HG02981 (cell line): ENCODE data around the gene ARMC7.

ENCODE experiments used
- ATAC-seq: cut with Tn5 transposase; IDR thresholded peaks from one replicate; pipeline ENCODE4 v1.9.1; 2021; ENCODE audit warnings: mild to moderate bottlenecking, moderate library complexity; ENCODE audit not compliant: unreplicated experiment

ARMC7 gene

DNA sequence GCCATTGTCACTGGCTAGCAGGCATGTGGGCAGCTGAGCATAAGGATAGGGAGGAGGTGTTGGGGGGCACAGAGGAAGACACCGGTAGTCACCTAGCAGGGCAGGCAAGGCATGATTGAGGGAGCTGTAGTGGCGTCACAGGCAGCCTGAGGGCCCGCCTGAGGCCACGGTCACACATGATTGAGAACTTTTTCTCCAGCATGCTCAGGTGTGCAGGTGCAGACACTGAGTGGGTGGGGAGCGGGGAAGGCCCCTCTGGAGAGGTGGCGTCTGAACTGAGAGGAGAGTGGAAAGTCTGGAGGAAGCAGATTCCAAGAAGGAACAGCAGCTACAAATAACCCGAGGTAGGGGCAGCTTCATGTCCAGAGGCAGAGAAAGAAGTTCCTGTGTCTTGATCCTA, 10.9 kb upstream of the ARMC7 start:
- no peak for ATAC-seq

DNA sequence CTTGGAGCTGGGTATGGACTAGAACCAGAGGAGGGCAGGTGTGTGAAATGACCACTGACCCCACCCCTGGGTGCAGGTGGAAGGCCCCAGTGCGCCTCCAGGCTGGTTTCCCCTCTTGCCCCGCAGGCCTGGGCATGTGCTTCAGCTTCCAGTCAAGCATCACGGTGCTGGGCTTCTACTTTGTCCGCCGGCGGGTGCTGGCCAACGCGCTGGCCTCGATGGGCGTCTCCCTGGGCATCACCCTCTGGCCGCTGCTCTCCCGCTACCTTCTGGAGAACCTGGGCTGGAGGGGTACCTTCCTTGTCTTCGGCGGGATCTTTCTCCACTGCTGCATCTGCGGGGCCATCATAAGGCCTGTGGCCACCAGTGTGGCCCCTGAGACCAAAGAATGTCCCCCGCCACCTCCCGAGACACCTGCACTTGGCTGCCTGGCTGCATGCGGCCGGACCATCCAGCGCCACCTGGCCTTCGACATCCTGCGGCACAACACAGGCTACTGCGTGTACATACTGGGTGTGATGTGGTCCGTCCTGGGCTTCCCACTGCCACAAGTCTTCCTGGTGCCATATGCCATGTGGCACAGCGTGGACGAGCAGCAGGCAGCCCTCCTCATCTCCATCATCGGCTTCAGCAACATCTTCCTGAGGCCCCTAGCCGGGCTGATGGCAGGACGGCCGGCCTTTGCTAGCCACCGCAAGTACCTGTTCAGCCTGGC, 9.7 kb upstream of the ARMC7 start:
- ATAC-seq, result no peak

DNA sequence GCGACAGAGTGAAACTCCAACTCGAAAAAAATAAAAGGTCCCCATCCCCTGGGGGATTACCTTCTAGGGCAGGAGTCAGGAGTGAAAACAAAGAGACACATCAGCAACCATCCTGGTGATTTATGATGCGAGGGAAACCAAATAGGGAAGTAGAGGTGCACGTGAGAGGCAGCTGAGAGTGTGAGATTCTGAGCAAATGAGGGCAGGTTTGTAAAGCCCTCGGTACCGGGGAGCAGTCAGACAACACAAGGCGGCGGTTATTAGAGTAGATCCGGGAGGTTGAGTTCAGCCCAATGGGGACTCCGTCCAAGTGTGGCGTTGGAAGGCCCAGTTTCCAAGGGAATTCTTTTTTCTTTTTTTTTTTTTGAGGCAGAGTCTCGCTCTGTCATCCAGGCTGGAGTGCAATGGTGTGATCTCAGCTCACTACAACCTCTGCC, 7.4 kb upstream of the ARMC7 start:
- ATAC-seq, result no peak

DNA sequence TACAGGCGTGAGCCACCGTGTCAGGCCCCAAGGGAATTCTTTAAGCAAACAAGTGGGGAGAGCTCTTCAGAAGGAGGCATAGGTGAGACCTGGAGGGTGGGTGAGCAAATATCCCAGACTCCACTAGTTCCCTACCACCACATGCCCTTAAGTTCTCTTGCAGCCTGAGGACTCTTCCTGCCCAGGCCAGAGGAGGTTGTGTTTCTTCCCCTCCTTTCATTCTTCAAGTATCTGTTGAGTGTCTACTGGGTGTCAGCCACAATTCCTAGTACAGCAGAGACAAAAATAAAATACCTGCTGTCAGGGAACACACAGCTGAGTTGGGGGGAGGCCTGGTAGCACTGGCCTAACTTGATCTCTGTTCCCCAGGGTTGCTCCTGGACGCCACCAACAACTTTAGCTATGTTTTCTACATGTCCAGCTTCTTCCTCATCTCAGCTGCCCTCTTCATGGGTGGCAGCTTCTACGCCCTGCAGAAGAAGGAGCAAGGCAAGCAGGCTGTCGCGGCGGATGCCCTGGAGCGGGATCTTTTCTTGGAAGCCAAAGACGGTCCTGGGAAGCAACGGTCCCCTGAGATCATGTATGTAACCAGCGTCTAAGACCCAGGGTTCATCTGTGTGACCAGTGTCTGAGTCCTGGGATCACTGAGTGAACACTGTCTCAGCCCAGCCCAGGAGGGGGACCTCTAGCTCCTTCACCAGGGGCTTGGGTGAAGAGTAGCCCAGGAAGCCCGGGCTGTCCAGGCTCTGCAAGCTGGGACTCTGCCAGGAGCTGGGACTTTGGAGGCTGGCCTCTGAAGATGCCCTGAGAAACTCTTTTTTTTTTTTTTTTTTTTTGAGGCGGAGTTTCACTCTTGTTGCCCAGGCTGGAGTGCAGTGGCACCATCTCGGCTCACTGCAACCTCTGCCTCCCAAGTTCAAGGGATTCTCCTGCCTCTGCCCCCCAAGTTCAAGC, 5.9 kb upstream of the ARMC7 start:
- no peak for ATAC-seq

DNA sequence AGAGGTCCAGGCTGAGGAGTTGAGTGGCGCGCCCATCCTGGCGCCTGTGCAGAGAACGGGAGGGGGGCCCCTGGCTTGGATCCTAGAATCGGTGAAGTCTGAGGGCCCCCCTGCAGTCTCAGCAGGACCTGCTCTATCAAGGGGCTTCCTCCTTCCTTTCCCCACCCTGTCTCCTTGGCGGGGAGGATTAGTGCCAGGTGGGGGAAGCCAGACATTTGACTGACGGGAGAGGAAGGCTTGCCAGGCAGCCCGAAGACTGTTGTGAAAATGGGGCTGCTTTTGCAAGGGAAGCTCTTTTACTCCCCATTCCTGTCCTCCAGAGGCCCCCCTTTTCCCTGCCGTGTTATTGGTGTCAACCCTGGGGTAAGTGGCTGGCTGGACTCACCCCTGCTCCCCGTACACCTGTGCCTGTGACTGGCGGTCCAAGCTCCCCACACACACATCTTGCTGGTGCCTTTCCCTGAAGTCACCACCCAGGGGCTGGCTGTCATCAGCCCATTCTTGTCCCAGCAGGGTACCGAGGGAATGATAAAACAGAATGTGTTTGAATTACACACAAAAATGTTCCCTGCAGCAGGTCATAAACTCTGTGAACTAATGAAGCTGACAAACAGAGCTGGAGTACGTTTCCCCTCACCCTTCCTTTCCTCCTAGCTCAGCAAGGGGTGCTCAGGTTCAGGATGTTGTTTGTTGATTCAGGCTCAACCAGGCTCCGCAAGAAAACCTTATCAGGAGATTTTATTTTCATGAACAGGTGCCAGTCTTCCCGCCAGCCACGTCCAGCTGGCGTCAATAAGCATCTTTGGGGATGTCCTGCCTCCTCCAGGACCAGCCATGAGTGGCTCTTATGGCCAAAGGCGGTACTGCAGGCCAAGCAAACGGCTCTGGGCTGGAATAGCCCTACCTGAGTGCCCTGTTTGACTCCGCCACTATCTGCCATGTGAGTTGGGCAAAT, 4.4 kb upstream of the ARMC7 start:
- ATAC-seq, result no peak

DNA sequence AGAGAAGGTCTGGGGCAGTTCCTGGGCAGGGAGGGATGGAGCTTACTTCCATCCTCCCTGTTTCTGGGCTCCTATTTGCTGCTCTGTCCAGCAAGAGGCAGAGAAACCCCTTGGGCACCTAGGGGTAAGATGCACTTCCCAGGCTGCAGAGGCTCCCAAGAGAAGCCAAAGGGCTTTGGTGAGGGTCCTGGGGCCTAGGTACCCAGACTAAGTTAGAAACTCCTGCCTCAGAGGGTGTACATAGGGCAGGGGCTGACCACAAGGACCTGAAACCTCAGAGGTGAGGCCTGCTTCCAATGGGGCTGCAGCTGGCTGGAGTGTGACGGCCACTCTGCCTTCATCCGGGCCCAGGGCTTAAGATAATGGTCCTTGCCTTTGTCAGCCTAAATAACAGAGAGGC, 1.6 kb upstream of the ARMC7 start:
- no peak for ATAC-seq

DNA sequence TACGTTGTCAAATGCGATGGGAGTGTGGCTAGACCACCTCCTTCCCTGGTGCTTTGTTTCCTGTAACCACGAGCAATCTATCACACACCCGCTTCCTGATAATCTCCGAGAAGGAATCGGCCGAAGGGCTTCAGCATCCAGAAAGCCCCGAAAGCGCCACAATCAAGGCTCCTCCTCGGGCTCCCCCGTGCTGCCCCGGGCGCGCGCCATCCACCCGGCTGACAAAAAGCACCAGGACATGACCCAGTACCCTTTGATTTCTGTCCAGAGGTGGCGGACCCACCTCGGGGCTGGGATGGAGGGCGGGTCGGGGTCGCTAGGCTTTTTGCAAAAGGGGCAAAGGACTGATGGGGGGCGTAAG, 743 bp upstream of the ARMC7 start:
- no peak for ATAC-seq

DNA sequence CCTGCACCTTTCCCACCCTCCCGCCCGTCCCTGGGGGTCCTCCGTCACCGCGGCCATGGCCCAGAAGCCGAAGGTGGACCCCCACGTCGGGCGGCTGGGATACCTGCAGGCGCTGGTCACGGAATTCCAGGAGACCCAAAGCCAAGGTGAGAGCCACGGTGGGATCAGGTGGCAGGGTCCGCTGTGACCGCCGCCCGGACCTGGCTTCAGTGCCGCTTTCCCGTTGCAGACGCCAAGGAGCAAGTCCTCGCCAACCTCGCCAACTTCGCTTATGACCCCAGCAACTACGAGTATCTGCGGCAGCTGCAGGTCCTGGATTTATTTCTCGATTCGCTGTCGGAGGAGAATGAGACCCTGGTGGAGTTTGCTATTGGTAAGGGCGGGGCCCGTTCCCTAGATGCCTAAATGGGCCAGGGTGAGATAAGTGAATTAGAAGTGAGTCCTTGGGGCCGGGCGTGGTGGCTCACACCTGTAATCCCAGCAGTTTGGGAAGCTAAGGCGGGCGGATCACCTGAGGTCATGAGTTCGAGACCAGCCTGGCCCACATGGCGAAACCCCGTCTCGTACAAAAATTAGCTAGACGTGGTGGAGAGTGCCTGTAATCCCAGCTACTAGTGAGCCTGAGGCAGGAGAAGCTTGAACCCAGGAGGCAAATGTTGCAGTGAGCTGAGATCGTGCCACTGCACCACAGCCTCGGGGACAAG, 617 bp downstream of the ARMC7 start:
- no peak for ATAC-seq

DNA sequence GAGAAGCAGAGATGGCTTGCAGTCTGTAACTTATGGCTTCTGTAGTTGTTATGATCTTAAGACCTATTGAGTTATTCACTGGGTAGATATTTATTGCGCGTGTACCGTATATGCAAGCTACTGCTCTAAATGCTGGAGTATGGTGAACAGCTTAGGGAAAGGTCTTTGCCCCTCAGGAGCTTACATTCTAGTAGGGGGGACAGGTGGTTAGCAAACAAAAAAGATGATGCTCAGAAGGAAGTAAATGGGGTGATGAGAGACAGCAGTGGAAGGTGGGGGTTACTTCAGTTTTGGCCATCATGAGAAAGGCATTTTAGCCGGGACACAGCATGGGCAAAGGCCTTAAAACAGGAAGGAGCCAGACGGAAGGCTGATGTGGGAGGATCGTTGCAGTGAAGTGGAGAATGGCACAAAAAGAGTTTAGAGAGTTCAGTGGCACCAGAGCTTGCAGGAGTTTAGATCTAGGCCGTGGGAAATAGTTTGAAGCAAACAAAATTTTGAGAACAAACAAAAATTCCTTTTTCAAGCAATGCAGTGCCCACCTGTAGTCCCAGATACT, 2.1 kb downstream of the ARMC7 start:
- no peak for ATAC-seq

DNA sequence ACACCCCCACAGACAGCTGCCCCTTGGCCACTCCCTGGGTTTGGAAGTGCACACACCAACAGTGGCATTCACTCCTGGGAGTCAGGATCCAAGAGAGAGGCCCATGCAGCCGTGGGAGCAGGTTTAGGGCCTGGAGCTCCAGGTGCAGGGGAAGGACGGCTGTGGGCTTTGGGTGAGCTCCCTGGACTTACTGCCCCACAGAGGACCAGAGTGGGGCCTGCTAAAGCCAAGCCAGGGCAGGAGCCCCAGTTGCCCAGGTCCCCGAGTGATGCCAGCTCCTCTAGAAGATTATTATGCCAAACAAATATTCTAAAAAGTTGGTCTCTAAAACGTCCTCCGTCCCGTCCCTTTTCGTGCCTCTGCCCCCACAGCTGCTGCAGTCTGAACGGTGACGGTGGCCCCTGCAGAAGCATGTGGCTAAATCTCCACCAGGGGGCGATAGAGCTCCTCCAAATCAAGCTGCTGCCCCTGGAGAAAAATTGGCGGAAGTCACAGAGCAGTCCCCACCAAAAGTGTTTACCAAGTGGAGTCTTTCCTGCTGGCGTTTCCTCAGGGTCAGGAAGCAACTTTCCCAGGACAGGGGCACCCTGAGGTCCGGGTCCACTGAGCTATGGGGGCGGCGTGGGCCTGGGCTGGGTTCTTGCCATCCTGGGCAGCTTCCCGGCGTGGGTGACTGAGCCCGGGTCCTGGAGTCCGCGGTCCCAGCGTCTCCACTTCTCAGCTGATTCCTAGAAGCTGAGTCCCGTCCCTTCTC, 4.2 kb downstream of the ARMC7 start:
- no peak for ATAC-seq

DNA sequence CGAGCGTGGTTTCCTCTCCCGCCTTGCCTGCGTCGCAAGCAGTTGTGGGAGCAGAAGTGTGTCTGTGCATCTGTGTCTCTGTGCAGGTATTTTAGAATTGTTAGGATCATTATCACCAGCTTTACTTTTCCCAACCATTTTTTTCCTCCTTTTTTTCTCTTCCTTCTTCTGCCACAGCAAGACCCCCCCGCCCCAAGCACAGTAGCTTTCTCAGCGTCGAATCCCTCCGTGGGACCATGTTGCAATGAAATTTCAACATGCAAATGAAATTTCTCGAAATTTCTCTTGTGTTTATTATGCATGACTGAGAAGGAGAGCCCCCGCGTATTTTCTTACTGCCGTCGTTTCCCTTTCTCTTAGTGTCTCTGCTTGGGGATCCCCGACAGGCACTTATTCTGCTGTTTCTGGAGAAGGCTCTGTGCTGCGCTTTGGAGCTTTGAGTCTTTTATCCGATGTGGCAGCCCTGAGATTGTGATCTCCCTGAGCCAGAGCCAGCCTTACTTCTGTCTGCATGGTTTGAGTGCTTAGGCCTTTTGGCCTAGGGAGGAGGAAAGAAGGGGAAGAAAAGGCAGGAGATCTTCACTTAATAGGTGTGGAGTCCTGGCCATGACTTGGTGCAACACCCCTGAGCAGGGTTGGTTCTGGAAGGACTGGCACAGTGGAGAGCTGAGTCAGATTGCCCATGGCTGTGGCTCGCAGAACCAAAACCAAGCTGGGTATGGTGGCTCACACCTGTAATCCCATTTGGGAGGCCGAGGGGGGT, 5.0 kb downstream of the ARMC7 start:
- no peak for ATAC-seq

DNA sequence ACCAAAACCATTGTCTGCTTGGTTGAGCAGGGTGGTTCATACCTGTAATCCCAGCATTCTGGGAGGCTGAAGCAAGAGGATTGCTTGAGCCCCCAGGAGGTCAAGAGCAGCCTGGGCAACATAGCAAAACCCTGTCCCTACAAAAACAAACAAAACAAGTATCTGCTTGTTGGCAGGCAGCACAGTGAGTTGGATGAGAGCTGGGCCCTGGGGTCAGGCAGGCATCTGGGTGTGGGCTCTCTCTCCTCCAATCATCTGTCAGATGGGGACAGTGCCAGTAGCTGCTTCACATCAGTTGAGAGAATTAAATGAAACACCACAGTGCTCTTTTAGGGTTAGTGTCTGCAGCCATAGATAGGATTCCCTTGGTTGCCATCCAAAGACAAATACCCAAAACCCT, 5.8 kb downstream of the ARMC7 start:
- ATAC-seq, result no peak

DNA sequence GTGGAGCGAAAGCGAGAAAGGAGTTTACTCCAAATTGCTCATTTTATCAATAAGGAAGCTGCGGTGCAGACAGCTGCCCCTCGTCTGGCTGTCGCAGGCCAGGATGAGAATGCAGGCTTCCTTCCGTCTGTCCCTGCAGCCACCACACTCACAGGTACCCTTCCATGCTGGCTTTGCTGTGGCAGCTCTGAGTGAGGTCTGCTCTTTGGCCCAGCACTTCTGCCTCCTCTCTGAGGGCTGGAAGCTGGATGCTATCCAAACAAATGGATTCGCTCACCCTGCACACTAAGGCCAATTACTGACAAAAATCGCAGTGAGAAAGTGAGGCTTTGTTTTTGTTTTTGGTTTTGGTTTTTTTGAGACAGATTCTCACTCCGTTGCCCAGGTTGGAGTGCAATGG, 7.0 kb downstream of the ARMC7 start:
- no peak for ATAC-seq

DNA sequence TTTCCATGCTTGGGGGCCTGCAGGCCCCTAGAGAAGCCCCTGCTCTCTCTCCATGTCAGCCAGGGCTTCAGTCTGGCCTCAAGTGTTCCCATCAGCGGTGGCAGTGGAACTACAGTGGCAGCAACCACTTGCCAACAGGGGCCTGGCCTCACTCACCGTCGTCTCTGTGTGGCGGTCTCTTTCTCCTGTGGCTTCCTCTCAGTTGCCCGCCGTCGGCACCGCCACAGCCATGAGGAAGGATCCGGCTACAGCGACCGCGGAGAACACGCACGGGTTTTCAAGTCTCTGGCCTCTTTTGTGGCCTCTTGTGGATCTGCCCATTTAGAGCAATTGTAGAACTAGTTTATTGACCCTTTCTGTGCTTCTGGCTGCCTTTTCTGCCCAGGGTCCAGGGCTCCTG, 8.5 kb downstream of the ARMC7 start:
- ATAC-seq, result no peak

DNA sequence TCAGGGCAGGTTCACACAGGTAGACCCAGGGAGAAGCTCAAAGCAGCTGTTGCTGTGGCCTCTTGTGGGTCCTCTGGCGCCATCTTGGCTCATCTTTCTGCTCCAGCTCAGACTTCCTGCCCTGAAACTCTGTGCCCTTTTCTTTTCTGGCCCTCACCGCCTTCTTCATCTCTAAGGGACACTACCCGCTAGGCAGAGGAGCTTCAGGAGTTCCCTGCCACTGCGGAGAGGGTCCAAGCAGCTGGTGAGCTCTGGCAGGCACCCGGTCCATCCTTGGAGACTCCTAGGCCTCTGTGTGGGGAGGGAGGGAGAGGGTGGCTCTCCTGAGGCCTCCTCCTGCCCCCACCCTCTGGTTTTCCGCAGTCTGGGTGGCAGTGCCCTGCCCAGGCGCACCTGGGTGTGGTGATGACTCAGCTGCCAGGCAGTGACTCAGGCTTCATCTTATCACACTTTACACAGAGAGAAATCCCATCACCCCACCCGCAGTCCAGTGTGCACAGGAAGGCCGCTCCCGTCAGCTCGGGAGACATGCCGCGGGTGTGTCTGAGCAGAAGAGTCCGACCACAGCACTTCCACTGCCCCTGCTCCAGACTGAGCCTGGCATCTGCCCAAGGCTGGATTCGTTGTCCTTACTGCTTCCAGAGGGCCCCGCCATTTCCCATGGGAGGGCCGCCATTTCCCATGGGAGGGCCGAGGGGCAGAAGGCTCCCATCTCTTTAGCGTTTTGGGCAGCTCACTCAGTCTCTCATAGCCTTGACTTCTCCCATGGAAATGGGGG, 14.5 kb downstream of the ARMC7 start:
- ATAC-seq, result no peak

DNA sequence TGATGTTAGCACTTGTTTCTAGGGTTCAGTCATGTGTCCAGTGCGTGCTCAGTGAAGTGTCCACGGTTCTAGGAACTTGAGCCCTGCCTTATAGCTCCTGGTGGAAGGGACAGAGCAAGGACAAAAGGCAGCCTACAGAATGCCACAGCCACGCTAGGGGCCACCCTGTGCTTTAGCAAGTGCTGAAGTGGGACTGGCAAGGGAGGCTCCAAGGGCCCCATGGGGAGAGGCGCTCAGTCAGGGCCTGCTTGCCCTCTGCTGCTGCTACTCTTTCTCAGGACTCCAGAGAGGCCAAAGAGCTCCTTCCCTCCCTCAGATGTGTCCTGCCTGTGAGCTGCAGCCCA, 15.0 kb downstream of the ARMC7 start:
- no peak for ATAC-seq

DNA sequence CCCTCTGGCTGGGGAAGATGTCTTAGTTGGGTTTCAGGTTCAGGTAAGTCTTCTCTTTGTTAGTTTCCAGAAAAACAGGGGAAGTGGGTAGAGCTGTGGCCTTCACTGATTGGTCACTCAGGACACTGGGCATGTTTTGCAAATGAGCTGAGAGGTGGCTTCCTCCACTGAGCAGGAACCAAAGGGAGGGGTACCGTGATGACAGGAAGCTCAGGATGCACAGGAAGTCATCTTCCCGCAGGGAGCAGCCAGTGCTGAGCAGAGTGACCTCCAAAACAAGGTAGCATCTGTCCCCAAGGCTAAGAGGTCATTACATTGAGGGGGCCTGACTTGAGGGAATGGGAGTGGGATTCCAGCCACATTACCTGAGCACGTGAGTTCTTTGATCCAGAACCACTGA, 16.2 kb downstream of the ARMC7 start:
- no peak for ATAC-seq

DNA sequence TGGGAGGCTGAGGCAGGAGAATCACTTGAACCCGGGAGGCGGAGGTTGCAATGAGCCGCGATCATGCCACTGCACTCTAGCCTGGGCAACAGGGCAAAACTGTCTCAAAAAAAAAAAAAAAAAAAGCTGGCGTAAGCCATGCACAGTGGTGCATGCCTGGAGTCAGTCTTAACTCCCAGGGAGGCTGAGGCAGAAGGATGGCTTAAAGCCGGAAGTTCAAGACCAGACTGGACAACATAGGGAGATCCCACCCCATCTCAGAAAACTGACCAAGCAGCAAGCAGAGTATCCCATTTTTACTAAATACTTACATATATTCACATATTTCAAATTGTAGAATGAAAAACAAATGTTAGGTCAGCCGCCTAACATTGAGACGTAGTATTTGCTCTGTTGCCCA, 17.2 kb downstream of the ARMC7 start:
- no peak for ATAC-seq
